Loucy (cell line): ENCODE measurements around the gene CAMK1G.

Experiments used
- CTCF ChIP-seq: fragments of 200-600 bp; sonication (generic); conservative IDR thresholded peaks from 2 replicates; pipeline ENCODE4 v1.5.1; 2014; ENCODE audit warnings: mild to moderate bottlenecking, antibody characterized with exemption, low read length
- EZH2phosphoT487 ChIP-seq: fragments of 200-600 bp; IDR thresholded peaks from 2 replicates; pipeline ENCODE4 v1.6.1; 2018; ENCODE audit warnings: antibody characterized with exemption, mild to moderate bottlenecking, moderate library complexity, borderline replicate concordance

GRCh38 chr1:209545423-209545822 lies 38.1 kb upstream of the CAMK1G start:
- TF ChIP-seq CTCF (no peak), EZH2phosphoT487 (no peak)
